H9 (cell line): Measurements from ENCODE around the gene SZT2. TPM values are rescaled to one million over a fixed set of nuclear protein-coding genes. Genes with fewer than 3 reads are reported as not detected.

Experiments used
- DNase-seq: peaks from one replicate; pipeline ENCODE4 v3.0.0-alpha.2; 2017
- H2AFZ ChIP-seq: one replicate; pipeline ENCODE4 v1.6.1; 2013; ENCODE audit warnings: mild to moderate bottlenecking, low read length, control low read depth, moderate library complexity
- H2AK5ac ChIP-seq: 2 replicates; pipeline ENCODE4 v1.6.1; 2013; ENCODE audit warnings: low read length, control low read depth, mixed read lengths; ENCODE audit not compliant: insufficient read length
- H2BK120ac ChIP-seq: one replicate; pipeline ENCODE4 v1.6.1; 2013; ENCODE audit warnings: low read depth, mild to moderate bottlenecking, low read length, control low read depth, inconsistent platforms; ENCODE audit not compliant: poor library complexity, severe bottlenecking
- H2BK12ac ChIP-seq: 2 replicates; pipeline ENCODE4 v1.6.1; 2013; ENCODE audit warnings: low read length, control low read depth, mixed read lengths, low read depth; ENCODE audit not compliant: insufficient read length
- H2BK15ac ChIP-seq: 2 replicates; pipeline ENCODE4 v1.6.1; 2013; ENCODE audit warnings: low read depth, low read length, control low read depth
- H2BK20ac ChIP-seq: one replicate; pipeline ENCODE4 v1.6.1; 2013; ENCODE audit warnings: low read depth, mild to moderate bottlenecking, low read length, control low read depth, inconsistent platforms; ENCODE audit not compliant: poor library complexity, severe bottlenecking
- H2BK5ac ChIP-seq: 2 replicates; pipeline ENCODE4 v1.6.1; 2013; ENCODE audit warnings: low read length, control low read depth, mixed read lengths; ENCODE audit not compliant: insufficient read length
- H3K14ac ChIP-seq: 2 replicates; pipeline ENCODE4 v1.6.1; 2013; ENCODE audit warnings: low read length, control low read depth; ENCODE audit not compliant: insufficient read depth
- H3K18ac ChIP-seq: 2 replicates; pipeline ENCODE4 v1.6.1; 2013; ENCODE audit warnings: low read depth, mild to moderate bottlenecking, mixed read lengths, low read length, control low read depth; ENCODE audit not compliant: insufficient read length
- H3K23ac ChIP-seq: 2 replicates; pipeline ENCODE4 v1.6.1; 2013; ENCODE audit warnings: low read length, control low read depth, mixed read lengths, low read depth; ENCODE audit not compliant: insufficient read length
- H3K23me2 ChIP-seq: 2 replicates; pipeline ENCODE4 v1.6.1; 2013; ENCODE audit warnings: low read depth, mild to moderate bottlenecking, mixed read lengths, low read length, control low read depth; ENCODE audit not compliant: insufficient read length, poor library complexity, severe bottlenecking
- H3K27ac ChIP-seq: 2 replicates; pipeline ENCODE4 v1.5.1; 2013; ENCODE audit warnings: low read length, control low read depth, mixed read lengths, low read depth; ENCODE audit not compliant: insufficient read length
- H3K27me3 ChIP-seq: 2 replicates; pipeline ENCODE4 v1.6.1; 2013; ENCODE audit warnings: low read length, control low read depth, inconsistent platforms; ENCODE audit not compliant: insufficient read depth
- H3K4ac ChIP-seq: 2 replicates; pipeline ENCODE4 v1.6.1; 2013; ENCODE audit warnings: low read depth, mild to moderate bottlenecking, control low read depth, inconsistent platforms, low read length, moderate library complexity
- H3K4me1 ChIP-seq: 2 replicates; pipeline ENCODE4 v1.6.1; 2013; ENCODE audit warnings: low read length, control low read depth, inconsistent platforms; ENCODE audit not compliant: insufficient read depth
- H3K4me2 ChIP-seq: 2 replicates; pipeline ENCODE4 v1.6.1; 2013; ENCODE audit warnings: low read length, control low read depth, mixed read lengths; ENCODE audit not compliant: insufficient read length, insufficient read depth
- H3K56ac ChIP-seq: 2 replicates; pipeline ENCODE4 v1.6.1; 2013; ENCODE audit warnings: low read depth, mild to moderate bottlenecking, mixed read lengths, low read length, control low read depth; ENCODE audit not compliant: insufficient read length
- H3K79me1 ChIP-seq: 2 replicates; pipeline ENCODE4 v1.6.1; 2013; ENCODE audit warnings: low read depth, mild to moderate bottlenecking, moderate library complexity, low read length, control low read depth, inconsistent platforms; ENCODE audit not compliant: insufficient read depth, poor library complexity, severe bottlenecking
- H3K79me2 ChIP-seq: 2 replicates; pipeline ENCODE4 v1.6.1; 2013; ENCODE audit warnings: low read length, control low read depth, inconsistent platforms; ENCODE audit not compliant: insufficient read depth
- H3K9ac ChIP-seq: 2 replicates; pipeline ENCODE4 v1.6.1; 2013; ENCODE audit warnings: low read length, control low read depth, mixed read lengths; ENCODE audit not compliant: insufficient read length; ENCODE audit errors: extremely low read depth
- H3K9me3 ChIP-seq: one replicate; pipeline ENCODE4 v1.6.1; 2013; ENCODE audit warnings: low read depth, low read length, inconsistent platforms; ENCODE audit not compliant: control insufficient read depth
- H3T11ph ChIP-seq: one replicate; pipeline ENCODE4 v1.6.1; 2013; ENCODE audit warnings: mild to moderate bottlenecking, low read length, control low read depth, inconsistent platforms
- H4K20me1 ChIP-seq: one replicate; pipeline ENCODE4 v1.6.1; 2013; ENCODE audit not compliant: control insufficient read depth, insufficient read length, insufficient read depth
- H4K5ac ChIP-seq: 2 replicates; pipeline ENCODE4 v1.6.1; 2013; ENCODE audit warnings: low read depth, mild to moderate bottlenecking, mixed read lengths, low read length, control low read depth; ENCODE audit not compliant: insufficient read length
- H4K8ac ChIP-seq: replicated peaks from 2 replicates; pipeline ENCODE4 v1.6.1; 2013; ENCODE audit warnings: low read length, control low read depth, mixed read lengths, low read depth; ENCODE audit not compliant: insufficient read length
- H4K91ac ChIP-seq: 2 replicates; pipeline ENCODE4 v1.6.1; 2013; ENCODE audit warnings: low read depth, mild to moderate bottlenecking, moderate library complexity, mixed read lengths, low read length, control low read depth; ENCODE audit not compliant: insufficient read length
- H3K27ac Mint-ChIP-seq, 3 experiments: 2 replicates in 2 of 3; 3 replicates in 1 of 3; pipeline ENCODE4 v1.8.0; 2020 to 2021; ENCODE audit warnings: mixed read lengths in 3 of 3, mild to moderate bottlenecking in 1 of 3, moderate library complexity in 1 of 3
- H3K27me3 Mint-ChIP-seq: 2 replicates; pipeline ENCODE4 v1.8.0; 2021; ENCODE audit warnings: low read depth, mild to moderate bottlenecking, moderate library complexity, mixed read lengths
- H3K36me3 Mint-ChIP-seq, 3 experiments: 2 replicates in 2 of 3; 3 replicates in 1 of 3; pipeline ENCODE4 v1.8.0; 2020 to 2021; ENCODE audit warnings: low read depth in 3 of 3, mixed read lengths in 3 of 3; ENCODE audit not compliant: insufficient read depth in 1 of 3
- H3K4me1 Mint-ChIP-seq, 2 experiments: 2 replicates each; pipeline ENCODE4 v1.8.0; 2020; ENCODE audit warnings: mixed read lengths in 2 of 2
- H3K4me3 Mint-ChIP-seq, 2 experiments: 2 replicates in 1 of 2; 3 replicates in 1 of 2; pipeline ENCODE4 v1.8.0; 2020 to 2021; ENCODE audit warnings: mild to moderate bottlenecking in 2 of 2, mixed read lengths in 2 of 2, moderate library complexity in 1 of 2
- H3K9me3 Mint-ChIP-seq, 2 experiments: 2 replicates in 1 of 2; 3 replicates in 1 of 2; pipeline ENCODE4 v1.8.0; 2020; ENCODE audit warnings: mild to moderate bottlenecking in 2 of 2, mixed read lengths in 2 of 2, moderate library complexity in 1 of 2
- WGBS: extraction: QIAGEN DNeasy Blood & Tissue Kit; methylation state at CpG from one replicate; pipeline ENCODE4 v1.1.7; 2013; ENCODE audit warnings: missing lambda C conversion rate, low lambda C conversion rate, mixed read lengths; ENCODE audit not compliant: insufficient read length; ENCODE audit errors: extremely low coverage; 5-methylcytosine and 5-hydroxymethylcytosine counted together
- total RNA-seq: library from RNA; stranded (reverse); gene quantifications from 2 replicates; pipeline ENCODE4 v1.2.1, GENCODE V29; 2021
- TF ChIP-seq, protein P1 (sequence below): fragments of 200-600 bp; sonication (generic); conservative IDR thresholded peaks from 3 replicates; pipeline ENCODE4 v1.8.0; 2021; ENCODE audit warnings: antibody characterized with exemption, mild to moderate bottlenecking

SZT2 gene
- total RNA-seq, 1 experiment from 2014 or later, result 16.8 TPM

DNA sequence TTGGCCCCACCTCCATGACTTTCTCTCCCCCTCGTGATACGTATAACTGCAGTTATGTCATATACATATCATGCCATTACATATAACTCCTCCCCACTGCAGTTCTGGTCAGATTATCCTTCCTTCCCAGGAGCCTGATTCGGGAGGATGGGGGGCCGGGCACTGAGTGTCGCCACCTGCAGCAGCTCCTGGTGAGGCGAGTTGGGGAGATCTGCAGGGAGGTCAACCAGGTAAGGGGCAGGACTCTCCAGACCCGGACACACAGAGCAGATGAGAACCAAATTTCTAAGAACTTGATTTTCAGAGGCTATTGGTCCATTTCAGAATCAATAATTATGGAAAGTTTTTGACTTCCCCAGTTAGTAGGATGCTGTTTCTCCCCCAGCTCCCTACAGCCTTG is 44.6 kb downstream of the SZT2 start:
- Histone ChIP-seq H3K4me2 (no peak overlapping the region), H3K9me3 (no peaks in the 10 kb centered on the region), H3K56ac (no peak overlapping the region), H3K79me1 (no peaks in the 10 kb centered on the region), H4K8ac (no peak overlapping the region), H2BK5ac (no peak overlapping the region), H3K23me2 (no peaks in the 10 kb centered on the region), H4K20me1 (no peaks in the 10 kb centered on the region), H3K14ac (no peak overlapping the region), H2BK12ac (no peak overlapping the region), H3T11ph (no peak overlapping the region), H3K9ac (no peak overlapping the region), H3K18ac (no peak overlapping the region), H3K27ac (no peak overlapping the region), H2AK5ac (no peak overlapping the region), H4K5ac (no peak overlapping the region), H3K23ac (no peak overlapping the region), H4K91ac (no peak overlapping the region), H3K27me3 (no peaks in the 10 kb centered on the region), H3K79me2 (no peaks in the 10 kb centered on the region), H3K4ac (no peak overlapping the region), H2AFZ (no peak overlapping the region), H2BK20ac (no peak overlapping the region), H2BK15ac (no peak overlapping the region), H2BK120ac (no peak overlapping the region), H3K4me1 (no peaks in the 10 kb centered on the region)
- no peak for DNase-seq
- Mint-ChIP-seq H3K9me3 (no peaks in the 10 kb centered on the region), H3K4me3 (no peak overlapping the region), H3K27me3 (no peaks in the 10 kb centered on the region), H3K27ac (no peak overlapping the region), H3K36me3 (peaks cover 14 to 52% (median 49%) of the 10 kb centered on the region in 3 experiments; a peak in 6 of 7 replicates), H3K4me1 (no peaks in the 10 kb centered on the region)
- no CpG with 5 or more reads among the region's 7 CpGs for WGBS
- TF ChIP-seq, protein P1, sequence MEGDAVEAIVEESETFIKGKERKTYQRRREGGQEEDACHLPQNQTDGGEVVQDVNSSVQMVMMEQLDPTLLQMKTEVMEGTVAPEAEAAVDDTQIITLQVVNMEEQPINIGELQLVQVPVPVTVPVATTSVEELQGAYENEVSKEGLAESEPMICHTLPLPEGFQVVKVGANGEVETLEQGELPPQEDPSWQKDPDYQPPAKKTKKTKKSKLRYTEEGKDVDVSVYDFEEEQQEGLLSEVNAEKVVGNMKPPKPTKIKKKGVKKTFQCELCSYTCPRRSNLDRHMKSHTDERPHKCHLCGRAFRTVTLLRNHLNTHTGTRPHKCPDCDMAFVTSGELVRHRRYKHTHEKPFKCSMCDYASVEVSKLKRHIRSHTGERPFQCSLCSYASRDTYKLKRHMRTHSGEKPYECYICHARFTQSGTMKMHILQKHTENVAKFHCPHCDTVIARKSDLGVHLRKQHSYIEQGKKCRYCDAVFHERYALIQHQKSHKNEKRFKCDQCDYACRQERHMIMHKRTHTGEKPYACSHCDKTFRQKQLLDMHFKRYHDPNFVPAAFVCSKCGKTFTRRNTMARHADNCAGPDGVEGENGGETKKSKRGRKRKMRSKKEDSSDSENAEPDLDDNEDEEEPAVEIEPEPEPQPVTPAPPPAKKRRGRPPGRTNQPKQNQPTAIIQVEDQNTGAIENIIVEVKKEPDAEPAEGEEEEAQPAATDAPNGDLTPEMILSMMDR, result no peak
